Activated T-helper 17 cell treated with anti-CD3 and anti-CD28 coated beads, Interleukin-2, amount 50 U/mL, for 72 hours (primary cell): ENCODE data around the gene PNPLA7. TPM values are rescaled to one million over a fixed set of nuclear protein-coding genes. Genes with fewer than 3 reads are reported as not detected.
"Not testable (repeated sequence)": the region's sequence is repeated elsewhere in the genome, so short reads cannot be mapped to it uniquely, and the experiment has no call there.

Experiments
- ATAC-seq: fragments of 150-1000 bp; cut with Tn5 transposase; replicated peaks from 2 replicates; pipeline ENCODE4 v1.10.0; 2021; ENCODE audit warnings: mild to moderate bottlenecking, moderate library complexity
- H3K27ac Mint-ChIP-seq: one replicate; pipeline ENCODE4 v1.8.0; 2022; ENCODE audit warnings: mixed read lengths
- H3K27me3 Mint-ChIP-seq: one replicate; pipeline ENCODE4 v1.8.0; 2022; ENCODE audit warnings: mixed read lengths
- H3K36me3 Mint-ChIP-seq: one replicate; pipeline ENCODE4 v1.8.0; 2022; ENCODE audit warnings: low read depth, mild to moderate bottlenecking, mixed read lengths
- H3K4me1 Mint-ChIP-seq: one replicate; pipeline ENCODE4 v1.8.0; 2022; ENCODE audit warnings: mixed read lengths
- H3K4me3 Mint-ChIP-seq: one replicate; pipeline ENCODE4 v1.8.0; 2022; ENCODE audit warnings: mild to moderate bottlenecking, mixed read lengths
- H3K9me3 Mint-ChIP-seq: one replicate; pipeline ENCODE4 v1.8.0; 2022; ENCODE audit warnings: mixed read lengths
- total RNA-seq, 2 donors: library from RNA; stranded (reverse); gene quantifications; one replicate each; pipeline ENCODE4 v1.2.3, GENCODE V29; 2022

Gene PNPLA7
- total RNA-seq, 2 donors from 2014 or later, result 2.9 to 5.1 TPM

GRCh38 chr9:137416006-137416562 lies 134.1 kb downstream of the PNPLA7 start:
- H3K27me3 Mint-ChIP-seq, result no peaks in the 10 kb centered on the region
- no peaks in the 10 kb centered on the region for H3K36me3 Mint-ChIP-seq
- H3K9me3 Mint-ChIP-seq, result no peaks in the 10 kb centered on the region
- ATAC-seq, result no peak
- H3K27ac Mint-ChIP-seq, result no peak overlapping the region
- no peaks in the 10 kb centered on the region for H3K4me1 Mint-ChIP-seq
- H3K4me3 Mint-ChIP-seq, result no peak overlapping the region

- Mint-ChIP-seq H3K9me3 (no peaks in the 10 kb centered on the region), H3K27ac (no peak overlapping the region), H3K4me3 (no peak overlapping the region), H3K36me3 (no peaks in the 10 kb centered on the region), H3K27me3 (no peaks in the 10 kb centered on the region), H3K4me1 (no peaks in the 10 kb centered on the region)
- ATAC-seq, result no peak
Observed at GRCh38 chr9:137415451-137415850, 134.8 kb downstream of the PNPLA7 start.

GRCh38 chr9:137412431-137412830 lies 137.8 kb downstream of the PNPLA7 start:
- no peaks in the 10 kb centered on the region for H3K36me3 Mint-ChIP-seq
- H3K4me1 Mint-ChIP-seq, result no peaks in the 10 kb centered on the region
- no peak for ATAC-seq
- H3K27ac Mint-ChIP-seq, result no peak overlapping the region
- no peaks in the 10 kb centered on the region for H3K9me3 Mint-ChIP-seq
- H3K27me3 Mint-ChIP-seq, result no peaks in the 10 kb centered on the region
- H3K4me3 Mint-ChIP-seq, result no peak overlapping the region

GRCh38 chr9:137411645-137412380 lies 138.4 kb downstream of the PNPLA7 start:
- H3K4me3 Mint-ChIP-seq, result no peak overlapping the region
- peak; percentile 73 for ATAC-seq
- no peak overlapping the region for H3K27ac Mint-ChIP-seq
- no peaks in the 10 kb centered on the region for H3K36me3 Mint-ChIP-seq
- H3K9me3 Mint-ChIP-seq, result no peaks in the 10 kb centered on the region
- no peaks in the 10 kb centered on the region for H3K27me3 Mint-ChIP-seq
- H3K4me1 Mint-ChIP-seq, result no peaks in the 10 kb centered on the region

GRCh38 chr9:137411260-137411644 lies 138.9 kb downstream of the PNPLA7 start:
- no peak overlapping the region for H3K4me3 Mint-ChIP-seq
- ATAC-seq, result no peak
- no peaks in the 10 kb centered on the region for H3K27me3 Mint-ChIP-seq

GRCh38 chr9:137410891-137411249 lies 139.3 kb downstream of the PNPLA7 start:
- Mint-ChIP-seq H3K4me1 (no peaks in the 10 kb centered on the region), H3K36me3 (no peaks in the 10 kb centered on the region), H3K4me3 (no peak overlapping the region), H3K27ac (no peak overlapping the region), H3K9me3 (no peaks in the 10 kb centered on the region), H3K27me3 (no peaks in the 10 kb centered on the region)
- ATAC-seq, result no peak

More at GRCh38 chr9:137411260-137411644, 138.9 kb downstream of the PNPLA7 start:
- Mint-ChIP-seq H3K36me3 (no peaks in the 10 kb centered on the region), H3K27ac (no peak overlapping the region), H3K4me1 (no peaks in the 10 kb centered on the region), H3K9me3 (no peaks in the 10 kb centered on the region)

- not testable (repeated sequence) for H3K4me1 Mint-ChIP-seq, H3K27me3 Mint-ChIP-seq, H3K9me3 Mint-ChIP-seq, H3K36me3 Mint-ChIP-seq, ATAC-seq, H3K27ac Mint-ChIP-seq, H3K4me3 Mint-ChIP-seq
Observed at GRCh38 chr9:137410236-137410890, 139.8 kb downstream of the PNPLA7 start.

Other genes starting within 250 kb of the PNPLA7 start
- under 1 TPM; 0.66 to 0.86 TPM for gene NRARP, start 248.1 kb downstream of the PNPLA7 start, total RNA-seq
- 1 to 10 TPM; 8.8 to 10.0 TPM for gene EXD3, start 127.2 kb downstream of the PNPLA7 start, total RNA-seq
- under 1 TPM; 0.39 to 0.58 TPM for gene NOXA1, start 127.0 kb downstream of the PNPLA7 start, total RNA-seq
- gene ENTPD8, start 109.0 kb downstream of the PNPLA7 start, total RNA-seq, result not detected
- gene NSMF, start 91.1 kb downstream of the PNPLA7 start, total RNA-seq, result 10 to 100 TPM; 26.6 to 35.5 TPM
- gene MRPL41, start 1.5 kb upstream of the PNPLA7 start, total RNA-seq, result 10 to 100 TPM; 23.3 to 45.5 TPM
- gene DPH7, start 28.5 kb upstream of the PNPLA7 start, total RNA-seq, result 10 to 100 TPM; 26.7 to 35.5 TPM
- 10 to 100 TPM; 27.2 to 43.6 TPM for gene ZMYND19, start 40.1 kb upstream of the PNPLA7 start, total RNA-seq
- gene ARRDC1, start 55.3 kb upstream of the PNPLA7 start, total RNA-seq, result 10 to 100 TPM; 39.0 to 43.0 TPM
- 10 to 100 TPM; 77.2 to 77.8 TPM for gene EHMT1, start 68.6 kb upstream of the PNPLA7 start, total RNA-seq